ENCODE results near the gene WDR44. TPM values are rescaled to one million over a fixed set of nuclear protein-coding genes. Genes with fewer than 3 reads are reported as not detected.

The WDR44 gene
- total and polyA plus RNA-seq, 2 of the 13 experiments (the other 11 are each of a cell fraction or from before 2014, with no cell fraction given): 2.2 to 4.3 TPM

DNA sequence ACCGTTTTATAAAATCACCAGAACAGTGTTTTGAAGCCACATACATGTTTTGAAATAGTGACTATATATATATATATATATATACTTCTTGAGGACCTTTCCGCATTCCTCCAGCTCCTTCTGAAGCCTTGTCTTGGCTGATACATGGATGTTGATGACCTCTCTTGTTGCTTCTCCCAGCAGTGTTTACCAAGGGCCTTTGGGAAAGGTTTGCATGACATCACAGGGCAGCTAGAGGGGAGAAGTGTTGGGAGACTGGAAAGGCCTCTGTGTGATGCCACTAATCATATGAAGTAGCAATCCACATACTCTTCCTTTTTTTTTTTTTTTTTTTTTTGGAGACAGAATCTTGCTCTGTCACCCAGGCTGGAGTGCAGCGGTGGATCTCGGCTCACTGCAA is 22.5 kb downstream of the WDR44 start (continued):
- TF ChIP-seq ZNF367 (CRISPR knock-in tag; IDR thresholded peaks at IDR 0.05; ENCODE audit: borderline replicate concordance) (no peak), ZFP1 (CRISPR knock-in tag; IDR thresholded peaks at IDR 0.05) (no peak), REXO4 (CRISPR knock-in tag; IDR thresholded peaks at IDR 0.05; ENCODE audit: borderline replicate concordance) (no peak)

DNA sequence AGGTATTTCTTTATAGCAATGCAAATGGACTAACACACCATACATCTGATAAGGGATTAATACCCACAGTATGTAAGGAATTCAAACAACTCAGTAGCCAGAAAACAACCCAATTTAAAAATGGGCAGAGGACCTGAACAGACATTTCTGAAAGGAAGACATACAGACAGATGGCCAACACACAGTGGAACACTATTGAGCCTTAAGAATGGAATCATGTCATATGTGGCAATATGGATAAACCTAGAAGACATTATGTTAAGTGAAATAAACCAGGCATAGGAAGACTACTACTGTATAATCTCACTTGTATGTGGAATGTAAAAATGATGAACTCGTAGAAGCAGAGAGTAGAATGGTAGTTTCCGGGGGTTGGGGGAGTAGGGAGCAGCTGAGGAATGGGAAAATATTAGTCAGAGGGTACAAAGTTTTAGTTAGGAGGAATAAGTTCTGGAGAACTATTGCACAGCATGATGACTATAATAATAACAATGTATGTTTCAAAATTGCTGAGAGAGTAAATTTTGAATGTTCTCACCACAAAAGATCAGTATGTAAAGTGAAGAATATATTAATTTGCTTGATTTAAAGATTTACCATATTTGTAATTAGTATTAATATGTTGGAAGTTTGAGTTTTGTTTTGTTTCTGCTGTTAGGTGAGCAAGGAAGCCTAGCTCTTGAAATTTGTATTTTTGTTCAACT is 25.2 kb downstream of the WDR44 start:
- POLR2A ChIA-PET: no interaction called here
- TF ChIP-seq SMAD3 (CRISPR knock-in tag; IDR thresholded peaks at IDR 0.05) (no peak), SIX1 (CRISPR knock-in tag; IDR thresholded peaks at IDR 0.05; ENCODE audit: borderline replicate concordance) (no peak), SKI (IDR thresholded peaks at IDR 0.05; ENCODE audit: partially characterized antibody) (no peak), MAFK (conservative IDR thresholded peaks at IDR 0.05 in 1 of 2, IDR thresholded peaks at IDR 0.05 in 1 of 2; ENCODE audit: low read length in 2 of 2) (peak in 1 of 2 experiments; percentile 13; a peak in 1 of 4 replicates), AGO1 (IDR thresholded peaks at IDR 0.05; ENCODE audit: low read depth, low read length, poor library complexity, severe bottlenecking) (no peak)
- WGBS (ENCODE audit: low lambda C conversion rate): 84% methylated on average over 2 of the region's 2 CpGs
- no peaks in the 10 kb centered on the region for H3K36me3 ChIP-seq (replicated peaks in 1 of 2; ENCODE audit: control insufficient read depth in 1 of 2, insufficient read depth in 2 of 2, low read length in 2 of 2)
- H3K9me3 ChIP-seq (ENCODE audit: low read length): no peaks in the 10 kb centered on the region
- no peak overlapping the region for H2AFZ ChIP-seq (ENCODE audit: low read length)
- H3K4me3 ChIP-seq (replicated peaks in 1 of 3; ENCODE audit: insufficient read depth in 1 of 3, low read depth in 2 of 3, low read length in 3 of 3): no peak overlapping the region
- H3K27me3 ChIP-seq (ENCODE audit: control insufficient read depth in 1 of 2, insufficient read depth in 2 of 2, low read length in 2 of 2): no peaks in the 10 kb centered on the region
- FAIRE-seq (no peak), DNase-seq (ENCODE audit: low spot score) (peak; percentile 2), ATAC-seq (no peak)
- CTCF ChIA-PET (ENCODE audit: low intra/inter-chr PET ratio, low total read pairs): no interaction called here
- no peak overlapping the region for H3K27ac ChIP-seq (ENCODE audit: extremely low read length, insufficient read depth, low read length)
- H3K4me1 ChIP-seq (ENCODE audit: insufficient read depth, low read length): no peaks in the 10 kb centered on the region
- H3K79me2 ChIP-seq (ENCODE audit: insufficient read depth, low read length): no peaks in the 10 kb centered on the region
- intact Hi-C loops (cut with micrococcal nuclease; ENCODE audit: unreplicated experiment) (no loop called here), in situ Hi-C loops (cut with HindIII; ENCODE audit: extremely low pct_ligation_motif_present, low pct_unique_long_range_greater_than_20kb) (no loop called here)
- BruUV-seq (replicated peaks): no TSS peak
- no peak overlapping the region for H3K4me2 ChIP-seq (ENCODE audit: low read depth, low read length)
- H4K20me1 ChIP-seq (ENCODE audit: insufficient read depth, low read length): no peaks in the 10 kb centered on the region
- H3K9ac ChIP-seq (ENCODE audit: insufficient read depth, low read depth, low read length): no peak overlapping the region

Data from HepG2 (cell line).